SK-N-MC (cell line): Measurements from ENCODE around the gene ALDH1L2.

Experiments used
- EZH2 ChIP-seq: fragments of 200-600 bp; sonication (generic); IDR thresholded peaks from one replicate; pipeline ENCODE4 v1.6.1; 2017; ENCODE audit warnings: antibody characterized with exemption
- FOXP2 ChIP-seq: optimal IDR thresholded peaks from 2 replicates; pipeline ENCODE3; 2011; ENCODE audit warnings: mild to moderate bottlenecking, moderate library complexity; ENCODE audit not compliant: insufficient read depth; ENCODE audit errors: extremely low read length, control extremely low read depth
- POLR2AphosphoS5 ChIP-seq: IDR thresholded peaks from 2 replicates; pipeline ENCODE4 v1.6.1; 2012; ENCODE audit warnings: mild to moderate bottlenecking, low read depth, low read length, borderline replicate concordance

DNA sequence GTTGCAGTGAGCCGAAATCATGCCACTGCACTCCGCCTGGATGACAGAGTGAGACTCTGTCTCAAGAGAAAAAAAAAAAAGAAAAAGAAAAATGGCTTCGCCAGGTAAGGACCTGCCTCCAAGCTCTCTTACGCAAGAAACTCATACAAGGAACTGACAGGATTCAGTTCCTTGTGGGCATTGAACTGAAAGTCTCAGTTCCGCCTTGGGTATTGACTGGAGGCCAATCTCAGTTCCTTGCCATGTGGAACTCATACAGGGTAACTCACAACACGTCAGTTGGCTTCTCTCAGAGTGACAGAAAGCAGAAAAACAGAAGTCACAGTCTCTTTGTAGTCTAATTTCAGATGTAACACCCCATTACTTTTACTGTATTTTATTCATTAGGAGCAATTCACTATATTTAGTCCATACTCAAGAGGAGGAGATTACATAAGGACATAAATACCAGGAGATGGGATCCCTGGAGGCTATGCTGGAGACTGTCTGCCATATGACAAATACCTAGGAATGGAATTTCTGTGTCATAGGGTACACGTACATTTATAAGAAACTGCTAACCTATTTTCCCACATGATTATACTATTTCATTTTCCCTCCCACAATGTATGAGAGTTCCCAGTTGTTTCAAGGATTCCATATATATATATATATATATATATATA lies 109.5 kb downstream of the ALDH1L2 start:
- TF ChIP-seq EZH2: no peak
- no peak for TF ChIP-seq POLR2AphosphoS5
- no peak for TF ChIP-seq FOXP2
